Measurements from ENCODE around the gene RAB42. TPM values are rescaled to one million over a fixed set of nuclear protein-coding genes. Genes with fewer than 3 reads are reported as not detected.

Gene RAB42
- total RNA-seq, 1 experiment from 2014 or later, result 12.6 TPM

DNA sequence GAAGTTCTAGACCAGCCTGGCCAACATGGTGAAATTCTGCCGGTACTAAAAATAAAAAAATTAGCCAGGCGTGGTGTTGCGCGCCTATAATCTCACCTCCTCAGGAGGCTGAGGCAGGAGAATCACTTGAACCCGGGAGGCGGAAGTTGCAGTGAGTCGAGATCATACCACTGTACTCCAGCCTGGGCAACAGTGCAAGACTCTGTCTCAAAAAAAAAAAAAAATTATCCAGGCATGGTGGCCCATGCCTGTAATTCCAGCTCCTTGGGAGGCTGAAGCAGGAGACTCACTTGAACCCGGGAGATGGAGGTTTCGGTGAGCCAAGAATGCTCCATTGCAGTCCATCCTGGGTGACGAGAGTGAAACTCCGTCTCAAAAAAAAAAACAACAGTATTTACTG is 18.5 kb upstream of the RAB42 start:
- H3K27ac Mint-ChIP-seq, result no peak overlapping the region
- peaks cover 39% of the 10 kb centered on the region for H3K36me3 Mint-ChIP-seq
- ChIA-PET POLR2A (interaction anchor here (0.9 kb wide), 1 partner anchor 10 kb away, joined by 3 read pairs; no protein-coding TSS in a partner anchor), CTCF (no interaction called here)
- H3K9me3 Mint-ChIP-seq, result no peaks in the 10 kb centered on the region
- no peaks in the 10 kb centered on the region for H3K4me1 Mint-ChIP-seq
- ATAC-seq (no peak), DNase-seq (ENCODE audit: low spot score) (no peak)
- no peak overlapping the region for H3K4me3 Mint-ChIP-seq
- no peak for TF ChIP-seq FOXP1 (CRISPR knock-in tag; IDR thresholded peaks at IDR 0.05; ENCODE audit: borderline replicate concordance)
- TF ChIP-seq ELF4 (CRISPR knock-in tag; IDR thresholded peaks at IDR 0.05; ENCODE audit: low read depth), result no peak
- no peak for TF ChIP-seq GTF2I (CRISPR knock-in tag; conservative IDR thresholded peaks at IDR 0.05)
- no peak for TF ChIP-seq MYBL2 (CRISPR knock-in tag; IDR thresholded peaks at IDR 0.05)
- TF ChIP-seq, protein P1, sequence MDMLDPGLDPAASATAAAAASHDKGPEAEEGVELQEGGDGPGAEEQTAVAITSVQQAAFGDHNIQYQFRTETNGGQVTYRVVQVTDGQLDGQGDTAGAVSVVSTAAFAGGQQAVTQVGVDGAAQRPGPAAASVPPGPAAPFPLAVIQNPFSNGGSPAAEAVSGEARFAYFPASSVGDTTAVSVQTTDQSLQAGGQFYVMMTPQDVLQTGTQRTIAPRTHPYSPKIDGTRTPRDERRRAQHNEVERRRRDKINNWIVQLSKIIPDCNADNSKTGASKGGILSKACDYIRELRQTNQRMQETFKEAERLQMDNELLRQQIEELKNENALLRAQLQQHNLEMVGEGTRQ (CRISPR knock-in tag; IDR thresholded peaks at IDR 0.05), result no peak
- no peak for TF ChIP-seq NR1H2 (CRISPR knock-in tag; IDR thresholded peaks at IDR 0.05)
- no peak for TF ChIP-seq ZNF121 (CRISPR knock-in tag; IDR thresholded peaks at IDR 0.05)
- TF ChIP-seq ESRRA (CRISPR knock-in tag; IDR thresholded peaks at IDR 0.05; ENCODE audit: borderline replicate concordance), result no peak
- TF ChIP-seq FOXK1 (CRISPR knock-in tag; IDR thresholded peaks at IDR 0.05), result no peak
- TF ChIP-seq, protein P2, sequence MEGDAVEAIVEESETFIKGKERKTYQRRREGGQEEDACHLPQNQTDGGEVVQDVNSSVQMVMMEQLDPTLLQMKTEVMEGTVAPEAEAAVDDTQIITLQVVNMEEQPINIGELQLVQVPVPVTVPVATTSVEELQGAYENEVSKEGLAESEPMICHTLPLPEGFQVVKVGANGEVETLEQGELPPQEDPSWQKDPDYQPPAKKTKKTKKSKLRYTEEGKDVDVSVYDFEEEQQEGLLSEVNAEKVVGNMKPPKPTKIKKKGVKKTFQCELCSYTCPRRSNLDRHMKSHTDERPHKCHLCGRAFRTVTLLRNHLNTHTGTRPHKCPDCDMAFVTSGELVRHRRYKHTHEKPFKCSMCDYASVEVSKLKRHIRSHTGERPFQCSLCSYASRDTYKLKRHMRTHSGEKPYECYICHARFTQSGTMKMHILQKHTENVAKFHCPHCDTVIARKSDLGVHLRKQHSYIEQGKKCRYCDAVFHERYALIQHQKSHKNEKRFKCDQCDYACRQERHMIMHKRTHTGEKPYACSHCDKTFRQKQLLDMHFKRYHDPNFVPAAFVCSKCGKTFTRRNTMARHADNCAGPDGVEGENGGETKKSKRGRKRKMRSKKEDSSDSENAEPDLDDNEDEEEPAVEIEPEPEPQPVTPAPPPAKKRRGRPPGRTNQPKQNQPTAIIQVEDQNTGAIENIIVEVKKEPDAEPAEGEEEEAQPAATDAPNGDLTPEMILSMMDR (IDR thresholded peaks at IDR 0.05), result no peak
- TF ChIP-seq, protein P3, sequence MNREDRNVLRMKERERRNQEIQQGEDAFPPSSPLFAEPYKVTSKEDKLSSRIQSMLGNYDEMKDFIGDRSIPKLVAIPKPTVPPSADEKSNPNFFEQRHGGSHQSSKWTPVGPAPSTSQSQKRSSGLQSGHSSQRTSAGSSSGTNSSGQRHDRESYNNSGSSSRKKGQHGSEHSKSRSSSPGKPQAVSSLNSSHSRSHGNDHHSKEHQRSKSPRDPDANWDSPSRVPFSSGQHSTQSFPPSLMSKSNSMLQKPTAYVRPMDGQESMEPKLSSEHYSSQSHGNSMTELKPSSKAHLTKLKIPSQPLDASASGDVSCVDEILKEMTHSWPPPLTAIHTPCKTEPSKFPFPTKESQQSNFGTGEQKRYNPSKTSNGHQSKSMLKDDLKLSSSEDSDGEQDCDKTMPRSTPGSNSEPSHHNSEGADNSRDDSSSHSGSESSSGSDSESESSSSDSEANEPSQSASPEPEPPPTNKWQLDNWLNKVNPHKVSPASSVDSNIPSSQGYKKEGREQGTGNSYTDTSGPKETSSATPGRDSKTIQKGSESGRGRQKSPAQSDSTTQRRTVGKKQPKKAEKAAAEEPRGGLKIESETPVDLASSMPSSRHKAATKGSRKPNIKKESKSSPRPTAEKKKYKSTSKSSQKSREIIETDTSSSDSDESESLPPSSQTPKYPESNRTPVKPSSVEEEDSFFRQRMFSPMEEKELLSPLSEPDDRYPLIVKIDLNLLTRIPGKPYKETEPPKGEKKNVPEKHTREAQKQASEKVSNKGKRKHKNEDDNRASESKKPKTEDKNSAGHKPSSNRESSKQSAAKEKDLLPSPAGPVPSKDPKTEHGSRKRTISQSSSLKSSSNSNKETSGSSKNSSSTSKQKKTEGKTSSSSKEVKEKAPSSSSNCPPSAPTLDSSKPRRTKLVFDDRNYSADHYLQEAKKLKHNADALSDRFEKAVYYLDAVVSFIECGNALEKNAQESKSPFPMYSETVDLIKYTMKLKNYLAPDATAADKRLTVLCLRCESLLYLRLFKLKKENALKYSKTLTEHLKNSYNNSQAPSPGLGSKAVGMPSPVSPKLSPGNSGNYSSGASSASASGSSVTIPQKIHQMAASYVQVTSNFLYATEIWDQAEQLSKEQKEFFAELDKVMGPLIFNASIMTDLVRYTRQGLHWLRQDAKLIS (CRISPR knock-in tag; IDR thresholded peaks at IDR 0.05; ENCODE audit: borderline replicate concordance), result no peak
- TF ChIP-seq, protein P4, sequence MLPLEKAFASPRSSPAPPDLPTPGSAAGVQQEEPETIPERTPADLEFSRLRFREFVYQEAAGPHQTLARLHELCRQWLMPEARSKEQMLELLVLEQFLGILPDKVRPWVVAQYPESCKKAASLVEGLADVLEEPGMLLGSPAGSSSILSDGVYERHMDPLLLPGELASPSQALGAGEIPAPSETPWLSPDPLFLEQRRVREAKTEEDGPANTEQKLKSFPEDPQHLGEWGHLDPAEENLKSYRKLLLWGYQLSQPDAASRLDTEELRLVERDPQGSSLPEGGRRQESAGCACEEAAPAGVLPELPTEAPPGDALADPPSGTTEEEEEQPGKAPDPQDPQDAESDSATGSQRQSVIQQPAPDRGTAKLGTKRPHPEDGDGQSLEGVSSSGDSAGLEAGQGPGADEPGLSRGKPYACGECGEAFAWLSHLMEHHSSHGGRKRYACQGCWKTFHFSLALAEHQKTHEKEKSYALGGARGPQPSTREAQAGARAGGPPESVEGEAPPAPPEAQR (CRISPR knock-in tag; IDR thresholded peaks at IDR 0.05), result no peak
- H3K27me3 Mint-ChIP-seq (ENCODE audit: low read depth), result no peaks in the 10 kb centered on the region

DNA sequence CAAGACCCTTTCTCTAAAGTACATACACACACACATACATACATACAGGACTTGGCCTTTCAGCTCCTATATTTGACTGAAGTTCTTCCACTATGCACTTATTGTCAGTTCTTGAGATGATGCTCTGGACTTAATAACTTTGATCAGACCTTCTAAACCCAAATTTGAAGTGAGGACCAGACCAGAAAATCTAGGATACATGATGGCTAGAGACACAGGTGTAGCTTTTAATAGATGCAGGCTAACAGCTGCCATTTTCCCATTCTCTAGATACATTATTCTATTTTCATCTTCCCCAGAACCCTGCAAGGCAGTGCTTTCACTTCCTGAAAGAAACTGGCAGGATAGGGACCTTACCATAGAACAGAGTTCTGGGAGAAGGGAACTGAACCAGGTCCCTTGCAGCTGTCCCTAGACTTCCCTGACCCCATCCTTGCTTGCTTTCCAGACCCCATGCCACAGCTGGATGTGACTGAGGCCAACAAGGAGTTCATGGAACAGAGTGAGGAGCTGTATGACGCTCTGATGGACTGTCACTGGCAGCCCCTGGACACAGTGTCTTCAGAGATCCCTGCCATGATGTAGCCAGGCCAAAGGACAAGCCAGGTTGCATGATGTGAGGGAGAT is 14.9 kb upstream of the RAB42 start:
- Mint-ChIP-seq H3K27me3 (ENCODE audit: low read depth) (no peaks in the 10 kb centered on the region), H3K9me3 (no peaks in the 10 kb centered on the region), H3K36me3 (peaks cover 52% of the 10 kb centered on the region), H3K4me3 (no peak overlapping the region), H3K4me1 (peaks cover 16% of the 10 kb centered on the region), H3K27ac (peak overlapping the region; percentile 58)
- ChIA-PET CTCF (interaction anchor here (1.2 kb wide), 1 partner anchor 26 kb away, joined by 5 read pairs; no protein-coding TSS in a partner anchor), POLR2A (interaction anchor here (0.6 to 1.0 kb wide), 3 partner anchors 10 to 59 kb away, joined by 3 to 7 read pairs (median 3); partner anchors contain the start of gene TRNAU1AP)
- peak; percentile 23 for ATAC-seq
- DNase-seq (ENCODE audit: low spot score), result no peak
- TF ChIP-seq, protein P5, sequence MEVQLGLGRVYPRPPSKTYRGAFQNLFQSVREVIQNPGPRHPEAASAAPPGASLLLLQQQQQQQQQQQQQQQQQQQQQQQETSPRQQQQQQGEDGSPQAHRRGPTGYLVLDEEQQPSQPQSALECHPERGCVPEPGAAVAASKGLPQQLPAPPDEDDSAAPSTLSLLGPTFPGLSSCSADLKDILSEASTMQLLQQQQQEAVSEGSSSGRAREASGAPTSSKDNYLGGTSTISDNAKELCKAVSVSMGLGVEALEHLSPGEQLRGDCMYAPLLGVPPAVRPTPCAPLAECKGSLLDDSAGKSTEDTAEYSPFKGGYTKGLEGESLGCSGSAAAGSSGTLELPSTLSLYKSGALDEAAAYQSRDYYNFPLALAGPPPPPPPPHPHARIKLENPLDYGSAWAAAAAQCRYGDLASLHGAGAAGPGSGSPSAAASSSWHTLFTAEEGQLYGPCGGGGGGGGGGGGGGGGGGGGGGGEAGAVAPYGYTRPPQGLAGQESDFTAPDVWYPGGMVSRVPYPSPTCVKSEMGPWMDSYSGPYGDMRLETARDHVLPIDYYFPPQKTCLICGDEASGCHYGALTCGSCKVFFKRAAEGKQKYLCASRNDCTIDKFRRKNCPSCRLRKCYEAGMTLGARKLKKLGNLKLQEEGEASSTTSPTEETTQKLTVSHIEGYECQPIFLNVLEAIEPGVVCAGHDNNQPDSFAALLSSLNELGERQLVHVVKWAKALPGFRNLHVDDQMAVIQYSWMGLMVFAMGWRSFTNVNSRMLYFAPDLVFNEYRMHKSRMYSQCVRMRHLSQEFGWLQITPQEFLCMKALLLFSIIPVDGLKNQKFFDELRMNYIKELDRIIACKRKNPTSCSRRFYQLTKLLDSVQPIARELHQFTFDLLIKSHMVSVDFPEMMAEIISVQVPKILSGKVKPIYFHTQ (CRISPR knock-in tag; IDR thresholded peaks at IDR 0.05), result 0 out of 2 replicates have a peak, but pooled peaks have one; percentile 10
- TF ChIP-seq, protein P6, sequence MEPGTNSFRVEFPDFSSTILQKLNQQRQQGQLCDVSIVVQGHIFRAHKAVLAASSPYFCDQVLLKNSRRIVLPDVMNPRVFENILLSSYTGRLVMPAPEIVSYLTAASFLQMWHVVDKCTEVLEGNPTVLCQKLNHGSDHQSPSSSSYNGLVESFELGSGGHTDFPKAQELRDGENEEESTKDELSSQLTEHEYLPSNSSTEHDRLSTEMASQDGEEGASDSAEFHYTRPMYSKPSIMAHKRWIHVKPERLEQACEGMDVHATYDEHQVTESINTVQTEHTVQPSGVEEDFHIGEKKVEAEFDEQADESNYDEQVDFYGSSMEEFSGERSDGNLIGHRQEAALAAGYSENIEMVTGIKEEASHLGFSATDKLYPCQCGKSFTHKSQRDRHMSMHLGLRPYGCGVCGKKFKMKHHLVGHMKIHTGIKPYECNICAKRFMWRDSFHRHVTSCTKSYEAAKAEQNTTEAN (CRISPR knock-in tag; IDR thresholded peaks at IDR 0.05), result no peak
- TF ChIP-seq ZBTB21 (CRISPR knock-in tag; IDR thresholded peaks at IDR 0.05; ENCODE audit: borderline replicate concordance) (no peak), SMAD3 (CRISPR knock-in tag; IDR thresholded peaks at IDR 0.05; ENCODE audit: borderline replicate concordance) (0 out of 2 replicates have a peak, but pooled peaks have one; percentile 50)
- TF ChIP-seq, protein P7, sequence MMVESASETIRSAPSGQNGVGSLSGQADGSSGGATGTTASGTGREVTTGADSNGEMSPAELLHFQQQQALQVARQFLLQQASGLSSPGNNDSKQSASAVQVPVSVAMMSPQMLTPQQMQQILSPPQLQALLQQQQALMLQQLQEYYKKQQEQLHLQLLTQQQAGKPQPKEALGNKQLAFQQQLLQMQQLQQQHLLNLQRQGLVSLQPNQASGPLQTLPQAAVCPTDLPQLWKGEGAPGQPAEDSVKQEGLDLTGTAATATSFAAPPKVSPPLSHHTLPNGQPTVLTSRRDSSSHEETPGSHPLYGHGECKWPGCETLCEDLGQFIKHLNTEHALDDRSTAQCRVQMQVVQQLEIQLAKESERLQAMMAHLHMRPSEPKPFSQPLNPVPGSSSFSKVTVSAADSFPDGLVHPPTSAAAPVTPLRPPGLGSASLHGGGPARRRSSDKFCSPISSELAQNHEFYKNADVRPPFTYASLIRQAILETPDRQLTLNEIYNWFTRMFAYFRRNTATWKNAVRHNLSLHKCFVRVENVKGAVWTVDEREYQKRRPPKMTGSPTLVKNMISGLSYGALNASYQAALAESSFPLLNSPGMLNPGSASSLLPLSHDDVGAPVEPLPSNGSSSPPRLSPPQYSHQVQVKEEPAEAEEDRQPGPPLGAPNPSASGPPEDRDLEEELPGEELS (CRISPR knock-in tag; IDR thresholded peaks at IDR 0.05), result no peak
- TF ChIP-seq, protein P8, sequence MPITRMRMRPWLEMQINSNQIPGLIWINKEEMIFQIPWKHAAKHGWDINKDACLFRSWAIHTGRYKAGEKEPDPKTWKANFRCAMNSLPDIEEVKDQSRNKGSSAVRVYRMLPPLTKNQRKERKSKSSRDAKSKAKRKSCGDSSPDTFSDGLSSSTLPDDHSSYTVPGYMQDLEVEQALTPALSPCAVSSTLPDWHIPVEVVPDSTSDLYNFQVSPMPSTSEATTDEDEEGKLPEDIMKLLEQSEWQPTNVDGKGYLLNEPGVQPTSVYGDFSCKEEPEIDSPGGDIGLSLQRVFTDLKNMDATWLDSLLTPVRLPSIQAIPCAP (CRISPR knock-in tag; IDR thresholded peaks at IDR 0.05), result peak; percentile 39; the same call in 1 of the 2 replicates

Measured in WTC11 (cell line).